BLaER1 treated with 17β-estradiol and CSF1 and Interleukin-3, amounts not matched to agents 10 nM and 100 nM (cell line): ENCODE measurements around the gene APP.

ENCODE experiments used
- H3K27ac ChIP-seq, 11 experiments: shearing (Covaris generic); formaldehyde crosslinking; 2 replicates each; pipeline ENCODE4 v1.8.1; 2022
- H3K27me3 ChIP-seq, 11 experiments: shearing (Covaris generic); formaldehyde crosslinking; 2 replicates each; pipeline ENCODE4 v1.8.1; 2022
- H3K36me3 ChIP-seq, 11 experiments: shearing (Covaris generic); formaldehyde crosslinking; 2 replicates each; pipeline ENCODE4 v1.8.1; 2022
- H3K4me1 ChIP-seq, 10 experiments: shearing (Covaris generic); formaldehyde crosslinking; 2 replicates each; pipeline ENCODE4 v1.8.1; 2022
- H3K4me2 ChIP-seq, 11 experiments: shearing (Covaris generic); formaldehyde crosslinking; 2 replicates each; pipeline ENCODE4 v1.8.1; 2022
- H3K4me3 ChIP-seq, 10 experiments: shearing (Covaris generic); formaldehyde crosslinking; 2 replicates each; pipeline ENCODE4 v1.8.1; 2022
- H3K9ac ChIP-seq, 11 experiments: shearing (Covaris generic); formaldehyde crosslinking; 2 replicates each; pipeline ENCODE4 v1.8.1; 2022
- H3K9me3 ChIP-seq, 11 experiments: shearing (Covaris generic); formaldehyde crosslinking; replicated peaks in 1 of 11; 2 replicates each; pipeline ENCODE4 v1.8.1; 2022
- H4K20me1 ChIP-seq, 11 experiments: shearing (Covaris generic); formaldehyde crosslinking; 2 replicates each; pipeline ENCODE4 v1.8.1; 2022
- Cebpa-rat ChIP-seq, 11 experiments: shearing (Covaris generic); IDR thresholded peaks; 2 replicates each; pipeline ENCODE4 v1.8.1; 2022

Gene APP

DNA sequence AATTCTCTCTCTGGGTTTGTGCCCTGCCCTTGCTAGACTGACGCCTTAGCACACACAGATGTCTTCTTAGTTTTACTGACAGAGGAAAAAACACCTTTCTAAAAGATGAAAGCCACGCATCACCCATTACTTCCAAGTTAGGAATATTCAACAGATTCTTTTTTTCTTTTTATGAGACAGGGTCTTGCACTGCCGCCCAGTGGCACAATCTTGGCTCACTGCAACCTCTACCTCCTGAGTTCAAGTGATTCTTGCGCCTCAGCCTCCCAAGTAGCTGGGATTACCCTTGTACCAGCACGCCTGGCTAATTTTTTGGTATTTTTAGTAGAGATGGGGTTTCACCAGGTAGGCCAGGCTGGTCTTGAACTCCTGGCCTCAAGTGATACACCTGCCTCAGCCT lies 169.2 kb downstream of the APP start:
- H3K27me3 ChIP-seq = no peaks in the 10 kb centered on the region
- H3K27ac ChIP-seq = no peak overlapping the region
- no peak overlapping the region for H3K4me3 ChIP-seq
- peaks cover 0 to 15% (median 0%) of the 10 kb centered on the region in 11 experiments; a peak in 5 of 22 replicates for H4K20me1 ChIP-seq
- TF ChIP-seq Cebpa-rat (IDR thresholded peaks at IDR 0.05) = no peak
- H3K36me3 ChIP-seq = peaks cover 55 to 84% (median 78%) of the 10 kb centered on the region in 11 experiments
- H3K9ac ChIP-seq = no peak overlapping the region
- H3K4me1 ChIP-seq = no peaks in the 10 kb centered on the region
- no peak overlapping the region for H3K4me2 ChIP-seq
- peaks cover 0 to 5% (median 0%) of the 10 kb centered on the region in 11 experiments; a peak in 4 of 22 replicates for H3K9me3 ChIP-seq

DNA sequence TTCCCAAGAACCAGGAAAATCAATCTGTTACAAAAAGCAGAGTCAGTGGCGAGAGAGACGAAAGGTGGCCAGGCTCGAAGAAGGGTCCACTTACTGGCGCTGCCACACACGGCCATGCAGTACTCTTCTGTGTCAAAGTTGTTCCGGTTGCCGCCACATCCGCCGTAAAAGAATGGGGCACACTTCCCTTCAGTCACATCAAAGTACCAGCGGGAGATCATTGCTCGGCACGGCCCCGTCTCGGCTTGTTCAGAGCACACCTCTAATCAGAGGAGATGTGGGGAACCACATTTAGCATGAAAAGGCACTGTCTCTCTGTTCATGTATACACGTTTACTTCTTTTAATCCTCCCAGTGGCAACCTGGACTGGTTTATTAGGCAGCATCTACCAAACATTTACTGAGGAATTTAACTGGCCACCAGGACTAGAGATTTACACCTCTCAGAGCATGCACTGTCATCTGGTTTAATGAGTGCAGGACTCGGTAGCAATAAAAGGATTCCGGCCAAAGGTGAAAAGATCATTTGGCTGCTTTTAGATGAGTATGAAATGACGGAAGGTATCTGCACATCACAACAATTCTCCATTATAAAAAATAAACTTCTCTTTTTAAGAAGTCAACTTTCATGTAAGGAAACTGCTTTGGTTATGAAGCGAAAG lies 170.5 kb downstream of the APP start:
- no peaks in the 10 kb centered on the region for H3K4me1 ChIP-seq
- no peak overlapping the region for H3K27ac ChIP-seq
- no peak overlapping the region for H3K9ac ChIP-seq
- peaks cover 0 to 2% (median 0%) of the 10 kb centered on the region in 11 experiments; a peak in 4 of 22 replicates for H3K9me3 ChIP-seq
- peaks cover 0 to 15% (median 0%) of the 10 kb centered on the region in 11 experiments; a peak in 5 of 22 replicates for H4K20me1 ChIP-seq
- H3K4me2 ChIP-seq = no peak overlapping the region
- no peak for TF ChIP-seq Cebpa-rat (IDR thresholded peaks at IDR 0.05)
- no peak overlapping the region for H3K4me3 ChIP-seq
- H3K27me3 ChIP-seq = no peaks in the 10 kb centered on the region
- peaks cover 54 to 91% (median 84%) of the 10 kb centered on the region in 11 experiments for H3K36me3 ChIP-seq

- H3K27me3 ChIP-seq = no peaks in the 10 kb centered on the region
- H4K20me1 ChIP-seq = peaks cover 0 to 15% (median 0%) of the 10 kb centered on the region in 11 experiments; a peak in 5 of 22 replicates
- peaks cover 61 to 96% (median 88%) of the 10 kb centered on the region in 11 experiments for H3K36me3 ChIP-seq
- H3K4me3 ChIP-seq = no peak overlapping the region
- no peaks in the 10 kb centered on the region for H3K9me3 ChIP-seq
- no peaks in the 10 kb centered on the region for H3K4me1 ChIP-seq
- TF ChIP-seq Cebpa-rat (IDR thresholded peaks at IDR 0.05) = no peak
- H3K27ac ChIP-seq = no peak overlapping the region
- H3K9ac ChIP-seq = no peak overlapping the region
- H3K4me2 ChIP-seq = no peak overlapping the region
These were observed 172.6 kb downstream of the APP start for GRCh38 chr21:25997788-25998611.

GRCh38 chr21:25995278-25995677 lies 175.3 kb downstream of the APP start:
- Histone ChIP-seq H3K36me3 (peaks cover 64 to 97% (median 79%) of the 10 kb centered on the region in 11 experiments), H3K4me1 (no peaks in the 10 kb centered on the region), H3K27ac (no peak overlapping the region), H3K4me2 (no peak overlapping the region), H3K9me3 (no peaks in the 10 kb centered on the region), H3K4me3 (no peak overlapping the region), H3K9ac (no peak overlapping the region), H4K20me1 (peaks cover 0 to 11% (median 0%) of the 10 kb centered on the region in 11 experiments; a peak in 4 of 22 replicates), H3K27me3 (no peaks in the 10 kb centered on the region)
- TF ChIP-seq Cebpa-rat (IDR thresholded peaks at IDR 0.05) = no peak

- Histone ChIP-seq H3K4me3 (no peak overlapping the region), H3K27ac (no peak overlapping the region), H3K4me2 (no peak overlapping the region), H3K4me1 (no peaks in the 10 kb centered on the region), H3K9ac (no peak overlapping the region), H4K20me1 (peaks cover 0 to 8% (median 0%) of the 10 kb centered on the region in 11 experiments; a peak in 4 of 22 replicates), H3K27me3 (no peaks in the 10 kb centered on the region), H3K36me3 (peaks cover 59 to 95% (median 75%) of the 10 kb centered on the region in 11 experiments), H3K9me3 (no peaks in the 10 kb centered on the region)
- no peak for TF ChIP-seq Cebpa-rat (IDR thresholded peaks at IDR 0.05)
These were observed 175.8 kb downstream of the APP start for GRCh38 chr21:25994758-25995163.

DNA sequence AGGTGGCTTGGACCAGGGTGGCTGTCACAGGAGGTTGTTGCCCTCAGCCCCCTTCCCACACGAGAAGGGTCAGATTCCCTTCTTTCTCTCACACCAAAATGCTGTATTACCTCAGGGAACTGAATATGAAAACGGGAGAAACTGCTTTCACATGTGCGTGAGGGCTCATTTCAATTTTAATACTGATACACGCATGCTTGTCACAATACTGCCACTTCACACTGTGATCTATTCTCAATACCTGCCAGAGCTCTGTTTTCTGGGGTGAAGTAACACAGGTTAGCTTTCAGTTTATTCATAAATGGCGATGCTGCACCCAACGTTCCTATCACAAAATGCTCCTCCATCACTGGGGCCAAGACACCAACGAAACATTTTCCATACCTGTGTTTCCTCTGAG lies 181.8 kb downstream of the APP start:
- TF ChIP-seq Cebpa-rat (IDR thresholded peaks at IDR 0.05) = no peak
- no peak overlapping the region for H3K9ac ChIP-seq
- no peaks in the 10 kb centered on the region for H3K9me3 ChIP-seq
- no peaks in the 10 kb centered on the region for H3K27me3 ChIP-seq
- no peaks in the 10 kb centered on the region; a peak in 1 of 22 replicates for H4K20me1 ChIP-seq
- peaks cover 0 to 14% (median 2%) of the 10 kb centered on the region in 10 experiments; a peak in 6 of 20 replicates for H3K4me1 ChIP-seq
- H3K4me3 ChIP-seq = no peak overlapping the region
- peaks cover 46 to 85% (median 68%) of the 10 kb centered on the region in 11 experiments for H3K36me3 ChIP-seq
- H3K27ac ChIP-seq = no peak overlapping the region
- H3K4me2 ChIP-seq = no peak overlapping the region

DNA sequence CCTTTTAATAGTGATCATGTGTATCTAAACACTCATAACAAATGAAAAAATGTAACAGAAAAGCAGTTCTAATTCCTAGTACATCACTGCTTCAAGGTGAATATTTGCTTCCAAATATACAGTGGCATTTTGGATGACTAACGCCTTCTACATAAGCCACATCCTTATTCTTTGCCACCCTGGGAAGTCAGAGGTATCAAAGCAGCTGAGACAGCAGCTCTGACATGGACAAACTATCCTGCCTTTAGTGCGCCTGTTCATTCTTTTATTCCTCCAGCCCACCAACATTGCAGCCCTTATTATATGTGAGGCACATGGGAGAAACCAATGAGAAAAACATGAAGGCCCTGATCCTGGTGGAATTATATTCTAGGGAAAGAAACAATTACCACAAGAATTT lies 183.0 kb downstream of the APP start:
- no peak overlapping the region for H3K27ac ChIP-seq
- no peak overlapping the region for H3K4me3 ChIP-seq
- TF ChIP-seq Cebpa-rat (IDR thresholded peaks at IDR 0.05) = no peak
- H3K9ac ChIP-seq = no peak overlapping the region
- no peaks in the 10 kb centered on the region for H3K27me3 ChIP-seq
- H3K36me3 ChIP-seq = peaks cover 36 to 79% (median 59%) of the 10 kb centered on the region in 11 experiments
- no peaks in the 10 kb centered on the region; a peak in 1 of 22 replicates for H4K20me1 ChIP-seq
- no peaks in the 10 kb centered on the region for H3K9me3 ChIP-seq
- peaks cover 0 to 17% (median 4%) of the 10 kb centered on the region in 10 experiments; a peak in 6 of 20 replicates for H3K4me1 ChIP-seq
- H3K4me2 ChIP-seq = no peak overlapping the region

DNA sequence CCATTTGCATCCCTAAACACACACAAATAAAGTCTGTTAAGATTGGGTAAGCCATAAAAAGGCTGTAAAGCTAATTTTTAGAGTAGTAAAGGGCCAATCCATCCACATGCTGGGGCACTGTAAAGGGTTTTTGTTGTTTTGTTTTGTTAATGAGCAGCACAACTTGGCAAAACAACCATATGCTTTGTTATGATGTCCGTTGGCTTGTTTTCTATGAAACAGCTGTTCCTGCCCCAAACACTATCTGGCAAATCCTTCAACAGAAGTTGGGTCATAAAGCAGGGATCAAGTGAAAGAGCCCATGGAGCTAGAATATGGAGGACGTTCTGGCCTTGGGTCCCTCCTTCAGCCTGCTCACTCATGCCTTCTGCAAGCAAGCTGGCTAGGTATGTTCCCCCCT lies 183.6 kb downstream of the APP start:
- Histone ChIP-seq H3K36me3 (peaks cover 36 to 79% (median 62%) of the 10 kb centered on the region in 11 experiments), H3K27ac (no peak overlapping the region), H3K4me1 (peaks cover 0 to 17% (median 4%) of the 10 kb centered on the region in 10 experiments; a peak in 6 of 20 replicates), H3K4me2 (no peak overlapping the region), H3K27me3 (no peaks in the 10 kb centered on the region), H4K20me1 (no peaks in the 10 kb centered on the region; a peak in 1 of 22 replicates), H3K4me3 (no peak overlapping the region), H3K9ac (no peak overlapping the region), H3K9me3 (no peaks in the 10 kb centered on the region)
- no peak for TF ChIP-seq Cebpa-rat (IDR thresholded peaks at IDR 0.05)

GRCh38 chr21:25985990-25986389 lies 184.6 kb downstream of the APP start:
- Histone ChIP-seq H3K27ac (no peak overlapping the region), H3K4me1 (peaks cover 0 to 17% (median 4%) of the 10 kb centered on the region in 10 experiments; a peak in 6 of 20 replicates), H3K36me3 (peaks cover 41 to 79% (median 67%) of the 10 kb centered on the region in 11 experiments), H4K20me1 (no peaks in the 10 kb centered on the region; a peak in 1 of 22 replicates), H3K4me3 (no peak overlapping the region), H3K4me2 (no peak overlapping the region), H3K27me3 (no peaks in the 10 kb centered on the region), H3K9ac (no peak overlapping the region), H3K9me3 (no peaks in the 10 kb centered on the region)
- no peak for TF ChIP-seq Cebpa-rat (IDR thresholded peaks at IDR 0.05)
